Loucy (cell line): Measurements from ENCODE around the gene RPS6KB2.

ENCODE experiments used
- CTCF ChIP-seq: fragments of 200-600 bp; sonication (generic); conservative IDR thresholded peaks from 2 replicates; pipeline ENCODE4 v1.5.1; 2014; ENCODE audit warnings: mild to moderate bottlenecking, antibody characterized with exemption, low read length
- EZH2phosphoT487 ChIP-seq: fragments of 200-600 bp; IDR thresholded peaks from 2 replicates; pipeline ENCODE4 v1.6.1; 2018; ENCODE audit warnings: antibody characterized with exemption, mild to moderate bottlenecking, moderate library complexity, borderline replicate concordance

- TF ChIP-seq CTCF (no peak), EZH2phosphoT487 (no peak)
These were observed 37.4 kb upstream of the RPS6KB2 start for GRCh38 chr11:67390947-67391303.
